HG03378 (cell line): ENCODE data around the gene HDAC9.
"Not testable (repeated sequence)": the region's sequence is repeated elsewhere in the genome, so short reads cannot be mapped to it uniquely, and the experiment has no call there.

Experiments
- ATAC-seq: cut with Tn5 transposase; IDR thresholded peaks from one replicate; pipeline ENCODE4 v1.9.1; 2021; ENCODE audit warnings: mild to moderate bottlenecking, moderate library complexity; ENCODE audit not compliant: unreplicated experiment

The HDAC9 gene

GRCh38 chr7:18936265-18936664 lies 440.7 kb downstream of the HDAC9 start:
- no peak for ATAC-seq

GRCh38 chr7:18939771-18940592 lies 444.4 kb downstream of the HDAC9 start:
- no peak for ATAC-seq

- no peak for ATAC-seq
These were observed 445.1 kb downstream of the HDAC9 start for GRCh38 chr7:18940593-18941134.

GRCh38 chr7:18941207-18941606 lies 445.7 kb downstream of the HDAC9 start:
- ATAC-seq: no peak

GRCh38 chr7:18948521-18948920 lies 453.0 kb downstream of the HDAC9 start:
- no peak for ATAC-seq

- ATAC-seq: no peak
These were observed 457.3 kb downstream of the HDAC9 start for GRCh38 chr7:18952846-18953245.

- ATAC-seq: no peak
These were observed 463.1 kb downstream of the HDAC9 start for GRCh38 chr7:18958627-18959026.

- ATAC-seq: no peak
These were observed 465.2 kb downstream of the HDAC9 start for GRCh38 chr7:18960725-18961124.

GRCh38 chr7:18962031-18962430 lies 466.5 kb downstream of the HDAC9 start:
- ATAC-seq: no peak

GRCh38 chr7:18965657-18966056 lies 470.1 kb downstream of the HDAC9 start:
- no peak for ATAC-seq

GRCh38 chr7:18967755-18968154 lies 472.2 kb downstream of the HDAC9 start:
- ATAC-seq: not testable (repeated sequence)

- ATAC-seq: no peak
These were observed 476.3 kb downstream of the HDAC9 start for GRCh38 chr7:18971839-18972238.

- ATAC-seq: no peak
These were observed 479.3 kb downstream of the HDAC9 start for GRCh38 chr7:18974803-18975202.

GRCh38 chr7:18975276-18975675 lies 479.7 kb downstream of the HDAC9 start:
- ATAC-seq: no peak

GRCh38 chr7:18975689-18976280 lies 480.2 kb downstream of the HDAC9 start:
- no peak for ATAC-seq

GRCh38 chr7:18976715-18977471 lies 481.3 kb downstream of the HDAC9 start:
- no peak for ATAC-seq

- ATAC-seq: no peak
These were observed 482.6 kb downstream of the HDAC9 start for GRCh38 chr7:18978108-18978495.

GRCh38 chr7:18990700-18991099 lies 495.2 kb downstream of the HDAC9 start:
- not testable (repeated sequence) for ATAC-seq

GRCh38 chr7:18993933-18994668 lies 498.6 kb downstream of the HDAC9 start:
- no peak for ATAC-seq

- no peak for ATAC-seq
These were observed 499.7 kb downstream of the HDAC9 start for GRCh38 chr7:18995270-18995671.
